ENCODE data around the gene NRXN2. TPM values are rescaled to one million over a fixed set of nuclear protein-coding genes. Genes with fewer than 3 reads are reported as not detected.

NRXN2 gene
- total RNA-seq, 1 donor from 2014 or later: 0.14 TPM

- Mint-ChIP-seq H3K4me3 (ENCODE audit: unreplicated experiment) (no peak overlapping the region), H3K36me3 (ENCODE audit: low read depth, unreplicated experiment) (no peaks in the 10 kb centered on the region), H3K9me3 (ENCODE audit: unreplicated experiment) (no peaks in the 10 kb centered on the region), H3K27me3 (ENCODE audit: low read depth, unreplicated experiment) (peaks cover 25% of the 10 kb centered on the region), H3K27ac (ENCODE audit: unreplicated experiment) (no peak overlapping the region), H3K4me1 (ENCODE audit: low read depth, unreplicated experiment) (peaks cover 7% of the 10 kb centered on the region)
- Histone ChIP-seq H3K79me2 (ENCODE audit: insufficient read depth, low read length) (no peaks in the 10 kb centered on the region), H3K27me3 (ENCODE audit: insufficient read depth, low read length) (no peaks in the 10 kb centered on the region), H3K4me2 (ENCODE audit: low read length) (no peak overlapping the region), H4K20me1 (ENCODE audit: insufficient read depth, low read length) (no peaks in the 10 kb centered on the region), H3K27ac (ENCODE audit: low read depth, low read length) (no peak overlapping the region), H2AFZ (ENCODE audit: low read depth, low read length) (no peak overlapping the region), H3K9ac (ENCODE audit: low read length) (no peak overlapping the region), H3K4me1 (ENCODE audit: insufficient read depth, low read length) (peaks cover 14% of the 10 kb centered on the region), H3K4me3 (ENCODE audit: insufficient read depth, low read depth, low read length) (no peak overlapping the region), H3K36me3 (ENCODE audit: insufficient read depth, low read length) (no peaks in the 10 kb centered on the region), H3K9me3 (ENCODE audit: insufficient read depth, low read depth, low read length) (no peaks in the 10 kb centered on the region)
- no peak for FAIRE-seq
- DNase-seq (ENCODE audit: low read depth): no peak
- no peak for TF ChIP-seq EZH2 (IDR thresholded peaks at IDR 0.05; ENCODE audit: insufficient read depth, low read length)
Observed at GRCh38 chr11:64558869-64559268, 164.1 kb downstream of the NRXN2 start.

GRCh38 chr11:64558065-64558745 is 164.8 kb downstream of the NRXN2 start:
- Histone ChIP-seq H3K4me3 (ENCODE audit: insufficient read depth, low read depth, low read length) (no peak overlapping the region), H3K9ac (ENCODE audit: low read length) (no peak overlapping the region), H4K20me1 (ENCODE audit: insufficient read depth, low read length) (no peaks in the 10 kb centered on the region), H3K4me1 (ENCODE audit: insufficient read depth, low read length) (peaks cover 16% of the 10 kb centered on the region), H3K9me3 (ENCODE audit: insufficient read depth, low read depth, low read length) (no peaks in the 10 kb centered on the region), H3K27me3 (ENCODE audit: insufficient read depth, low read length) (no peaks in the 10 kb centered on the region), H2AFZ (ENCODE audit: low read depth, low read length) (no peak overlapping the region), H3K79me2 (ENCODE audit: insufficient read depth, low read length) (no peaks in the 10 kb centered on the region), H3K36me3 (ENCODE audit: insufficient read depth, low read length) (no peaks in the 10 kb centered on the region), H3K27ac (ENCODE audit: low read depth, low read length) (no peak overlapping the region), H3K4me2 (ENCODE audit: low read length) (no peak overlapping the region)
- H3K36me3 Mint-ChIP-seq (ENCODE audit: low read depth, unreplicated experiment): no peaks in the 10 kb centered on the region
- no peak overlapping the region for H3K4me3 Mint-ChIP-seq (ENCODE audit: unreplicated experiment)
- peak overlapping the region; percentile 41 for H3K27ac Mint-ChIP-seq (ENCODE audit: unreplicated experiment)
- no peak for DNase-seq (ENCODE audit: low read depth)
- peaks cover 25% of the 10 kb centered on the region for H3K27me3 Mint-ChIP-seq (ENCODE audit: low read depth, unreplicated experiment)
- H3K9me3 Mint-ChIP-seq (ENCODE audit: unreplicated experiment): no peaks in the 10 kb centered on the region
- FAIRE-seq: no peak
- H3K4me1 Mint-ChIP-seq (ENCODE audit: low read depth, unreplicated experiment): peaks cover 7% of the 10 kb centered on the region
- no peak for TF ChIP-seq CTCF (IDR thresholded peaks at IDR 0.05; ENCODE audit: insufficient read depth, low read depth, low read length)
- TF ChIP-seq EZH2 (IDR thresholded peaks at IDR 0.05; ENCODE audit: insufficient read depth, low read length): no peak

- DNase-seq (ENCODE audit: low read depth) (no peak), FAIRE-seq (no peak)
- TF ChIP-seq EZH2 (IDR thresholded peaks at IDR 0.05; ENCODE audit: insufficient read depth, low read length) (no peak), CTCF (IDR thresholded peaks at IDR 0.05; ENCODE audit: insufficient read depth, low read depth, low read length) (no peak)
- Histone ChIP-seq H3K79me2 (ENCODE audit: insufficient read depth, low read length) (no peaks in the 10 kb centered on the region), H3K4me2 (ENCODE audit: low read length) (no peak overlapping the region), H3K9ac (ENCODE audit: low read length) (no peak overlapping the region), H3K9me3 (ENCODE audit: insufficient read depth, low read depth, low read length) (no peaks in the 10 kb centered on the region), H3K27ac (ENCODE audit: low read depth, low read length) (no peak overlapping the region), H3K4me1 (ENCODE audit: insufficient read depth, low read length) (peaks cover 16% of the 10 kb centered on the region), H4K20me1 (ENCODE audit: insufficient read depth, low read length) (no peaks in the 10 kb centered on the region), H2AFZ (ENCODE audit: low read depth, low read length) (no peak overlapping the region), H3K27me3 (ENCODE audit: insufficient read depth, low read length) (no peaks in the 10 kb centered on the region), H3K36me3 (ENCODE audit: insufficient read depth, low read length) (no peaks in the 10 kb centered on the region), H3K4me3 (ENCODE audit: insufficient read depth, low read depth, low read length) (no peak overlapping the region)
- Mint-ChIP-seq H3K27me3 (ENCODE audit: low read depth, unreplicated experiment) (peaks cover 31% of the 10 kb centered on the region), H3K9me3 (ENCODE audit: unreplicated experiment) (no peaks in the 10 kb centered on the region), H3K27ac (ENCODE audit: unreplicated experiment) (no peak overlapping the region), H3K36me3 (ENCODE audit: low read depth, unreplicated experiment) (no peaks in the 10 kb centered on the region), H3K4me1 (ENCODE audit: low read depth, unreplicated experiment) (peaks cover 7% of the 10 kb centered on the region), H3K4me3 (ENCODE audit: unreplicated experiment) (no peak overlapping the region)
Observed at GRCh38 chr11:64556721-64557250, 166.2 kb downstream of the NRXN2 start.

Other genes starting within 250 kb of the NRXN2 start
- gene SLC22A11, start 167.3 kb downstream of the NRXN2 start, total RNA-seq: not detected in 2 replicates
- gene SLC22A12, start 132.0 kb downstream of the NRXN2 start, total RNA-seq: not detected in 2 replicates
- gene RASGRP2, start 20.9 kb upstream of the NRXN2 start, total RNA-seq: 3.9 and 5.4 TPM in 2 replicates
- 0.68 and 1.0 TPM in 2 replicates for gene PYGM, start 36.8 kb upstream of the NRXN2 start, total RNA-seq
- 210 and 215 TPM in 2 replicates for gene SF1, start 55.3 kb upstream of the NRXN2 start, total RNA-seq
- 11.2 and 12.3 TPM in 2 replicates for gene MAP4K2, start 80.0 kb upstream of the NRXN2 start, total RNA-seq
- 26.0 and 27.5 TPM in 2 replicates for gene MEN1, start 87.4 kb upstream of the NRXN2 start, total RNA-seq
- 2.0 and 4.6 TPM in 2 replicates for gene CDC42BPG, start 121.5 kb upstream of the NRXN2 start, total RNA-seq
- gene EHD1, start 155.4 kb upstream of the NRXN2 start, total RNA-seq: 182 and 201 TPM in 2 replicates
- gene ATG2A, start 194.0 kb upstream of the NRXN2 start, total RNA-seq: 21.4 and 21.8 TPM in 2 replicates
- 22.5 and 24.1 TPM in 2 replicates for gene PPP2R5B, start 201.5 kb upstream of the NRXN2 start, total RNA-seq
- not detected in 2 replicates for gene GPHA2, start 212.7 kb upstream of the NRXN2 start, total RNA-seq
- not detected in 2 replicates for gene MAJIN, start 248.9 kb upstream of the NRXN2 start, total RNA-seq

All from astrocyte (in vitro differentiated cells and primary cell).